CD4-positive, alpha-beta T cell treated with Interleukin-10 for 1 hour (primary cell): ENCODE results near the gene CA5B.
A peak's percentile ranks its signal among the peaks of the same experiment; 100 is the strongest.
"Not testable (repeated sequence)": the region's sequence is repeated elsewhere in the genome, so short reads cannot be mapped to it uniquely, and the experiment has no call there.

Experiments used
- DNase-seq: peaks from one replicate; pipeline ENCODE4 v3.0.0-alpha.2; 2020

Gene CA5B, protein sequence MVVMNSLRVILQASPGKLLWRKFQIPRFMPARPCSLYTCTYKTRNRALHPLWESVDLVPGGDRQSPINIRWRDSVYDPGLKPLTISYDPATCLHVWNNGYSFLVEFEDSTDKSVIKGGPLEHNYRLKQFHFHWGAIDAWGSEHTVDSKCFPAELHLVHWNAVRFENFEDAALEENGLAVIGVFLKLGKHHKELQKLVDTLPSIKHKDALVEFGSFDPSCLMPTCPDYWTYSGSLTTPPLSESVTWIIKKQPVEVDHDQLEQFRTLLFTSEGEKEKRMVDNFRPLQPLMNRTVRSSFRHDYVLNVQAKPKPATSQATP

DNA sequence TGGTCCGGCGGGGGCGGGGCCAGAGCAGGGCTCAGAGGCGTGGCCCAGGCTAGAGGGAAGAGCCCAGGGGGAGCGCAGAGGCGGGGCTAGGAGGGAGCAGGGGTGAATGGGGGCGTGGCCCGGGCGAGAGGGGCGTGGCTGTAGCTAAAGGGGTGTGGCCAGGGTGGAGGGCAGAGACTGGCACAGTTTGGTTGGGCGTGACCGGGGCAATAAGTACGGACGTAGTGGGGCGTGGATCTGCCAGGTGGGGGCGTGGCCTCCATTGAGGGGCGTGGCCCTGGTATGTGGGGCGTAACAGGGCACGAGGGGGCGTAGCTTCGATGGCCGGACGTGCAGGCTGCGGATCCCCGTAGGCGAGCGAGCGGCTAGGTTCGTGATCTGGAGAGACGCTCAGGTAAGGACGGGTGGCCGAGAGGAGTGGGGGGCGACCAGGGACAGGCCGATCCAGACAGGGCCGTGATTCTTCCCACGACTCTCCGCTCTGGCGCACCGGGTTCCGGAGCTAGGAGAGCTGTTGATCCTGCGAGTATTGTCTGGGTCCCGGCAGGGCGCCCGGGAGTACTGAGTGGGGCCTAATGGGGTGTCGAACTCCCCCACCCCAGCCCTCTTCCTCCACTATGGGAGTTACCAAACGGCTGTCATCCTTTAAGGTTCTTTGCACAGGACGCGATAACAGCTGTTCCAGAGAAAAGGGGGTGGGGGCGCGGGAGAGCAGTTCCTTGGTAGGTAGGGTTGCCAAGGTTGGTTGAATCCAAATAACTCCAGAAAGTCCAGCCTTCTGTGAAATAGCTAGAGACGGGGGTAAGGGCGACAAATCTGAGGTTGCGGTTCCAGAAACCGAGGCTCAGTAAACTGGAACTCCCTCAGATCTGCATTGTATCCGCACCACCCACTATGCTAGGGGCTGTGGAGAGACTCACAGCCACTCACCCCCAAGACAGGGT, at the start of gene CA5B:
CA5B (plus strand) TSS at position 312 of the 944 bp plus-strand sequence. CDS start 11,754 bp downstream, outside the sequence.
- peak; percentile 97 for DNase-seq

DNA sequence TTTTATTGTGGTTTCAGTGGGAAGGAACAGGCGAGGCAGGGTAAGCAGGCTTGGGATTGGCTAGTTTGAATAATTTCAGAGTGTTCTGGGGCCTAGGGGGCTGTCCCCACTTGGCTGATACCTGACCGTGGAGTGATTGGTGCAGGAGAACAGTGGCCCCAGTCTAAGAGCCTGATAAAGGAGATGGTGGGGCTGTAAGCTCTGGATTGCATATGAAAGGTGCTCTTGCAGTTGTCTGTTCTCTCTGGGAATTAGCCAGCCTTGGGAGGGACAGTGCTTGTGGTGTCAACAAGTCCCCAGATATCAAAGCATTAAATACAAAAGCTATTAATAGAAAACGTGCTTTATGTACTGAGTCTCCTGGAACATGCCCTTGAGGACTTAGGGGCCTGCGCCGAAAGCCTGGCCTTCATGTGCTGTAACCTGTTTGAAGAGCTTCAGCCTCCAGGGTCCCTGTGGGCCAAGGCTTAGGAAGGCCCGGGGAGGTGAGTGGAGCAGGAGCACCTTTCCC, 43.1 kb upstream of the CA5B start:
- no peak for DNase-seq

DNA sequence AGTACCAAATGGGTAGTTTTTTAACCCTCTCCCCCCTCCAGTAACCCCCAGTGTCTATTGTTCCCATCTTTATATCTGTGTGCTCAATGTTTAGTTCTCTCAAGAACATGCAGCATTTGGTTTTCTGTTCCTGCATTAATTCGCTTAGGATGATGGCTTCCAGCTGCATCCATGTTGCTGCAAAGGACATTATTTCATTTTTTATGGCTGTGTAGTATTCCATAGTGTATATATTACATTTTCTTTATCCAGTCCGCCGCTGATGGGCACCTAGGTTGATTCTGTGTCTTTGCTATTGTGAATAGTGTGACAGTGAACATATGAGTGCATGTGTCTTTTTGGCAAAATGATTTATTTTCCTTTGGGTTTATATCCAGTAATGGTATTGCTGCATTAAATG, 41.6 kb upstream of the CA5B start:
- no peak for DNase-seq

DNA sequence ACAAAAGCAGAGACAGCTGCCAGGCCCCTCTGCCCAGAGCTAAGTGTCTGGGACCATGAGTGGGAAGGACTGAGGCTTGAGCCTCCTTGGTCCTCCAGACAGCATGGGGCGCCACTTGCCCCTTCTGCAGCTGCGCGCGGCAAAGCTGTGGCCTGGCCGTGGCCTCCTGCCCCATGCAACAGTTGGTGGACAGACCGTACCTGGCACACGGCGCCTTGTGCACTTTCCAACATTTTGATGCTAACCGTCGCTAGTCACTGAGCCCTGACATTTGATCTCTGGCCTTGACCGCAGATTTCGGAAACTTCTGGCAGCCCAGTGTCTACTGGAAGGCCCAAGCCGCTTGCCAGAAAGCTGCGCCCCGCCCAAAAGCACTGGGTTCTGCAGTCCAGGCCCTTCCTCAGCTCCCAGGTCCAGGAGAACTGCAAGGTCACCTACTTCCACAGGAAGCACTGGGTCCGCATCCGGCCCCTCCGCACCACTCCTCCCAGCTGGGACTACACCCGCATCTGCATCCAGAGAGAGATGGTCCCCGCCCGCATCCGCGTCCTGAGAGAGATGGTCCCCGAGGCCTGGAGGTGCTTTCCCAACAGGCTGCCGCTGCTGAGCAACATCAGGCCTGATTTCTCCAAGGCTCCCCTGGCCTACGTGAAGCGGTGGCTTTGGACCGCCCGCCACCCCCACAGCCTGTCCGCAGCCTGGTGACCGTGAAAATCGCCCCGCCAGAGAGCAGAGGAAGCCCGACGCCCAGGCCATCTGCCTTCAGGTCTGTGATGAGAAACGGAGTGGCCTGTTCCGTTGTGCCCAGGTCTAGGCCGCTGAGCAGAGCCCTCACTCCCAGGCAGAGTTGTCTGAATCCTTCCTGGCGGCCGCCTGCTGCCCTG, 35.3 kb upstream of the CA5B start:
- DNase-seq, result no peak

DNA sequence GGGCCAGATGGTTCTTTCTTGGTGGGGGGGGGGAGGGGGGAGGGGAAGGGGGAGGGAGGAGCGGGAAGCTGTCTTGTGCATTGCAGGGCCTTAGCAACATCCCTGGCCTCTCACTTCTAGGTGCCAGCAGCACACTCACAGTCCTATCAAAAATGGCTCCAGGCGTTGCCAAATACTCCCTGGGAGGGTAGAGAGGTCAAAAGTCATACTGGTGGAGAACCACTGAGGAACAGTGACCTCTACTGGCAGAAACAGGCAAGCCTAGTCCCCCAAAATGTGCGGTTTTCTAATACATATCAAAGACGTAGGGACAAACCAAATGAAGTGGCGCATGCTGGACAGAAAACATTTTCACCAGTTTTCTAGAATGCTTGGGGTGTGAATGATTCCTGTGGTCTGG, 34.3 kb upstream of the CA5B start:
- not testable (repeated sequence) for DNase-seq

DNA sequence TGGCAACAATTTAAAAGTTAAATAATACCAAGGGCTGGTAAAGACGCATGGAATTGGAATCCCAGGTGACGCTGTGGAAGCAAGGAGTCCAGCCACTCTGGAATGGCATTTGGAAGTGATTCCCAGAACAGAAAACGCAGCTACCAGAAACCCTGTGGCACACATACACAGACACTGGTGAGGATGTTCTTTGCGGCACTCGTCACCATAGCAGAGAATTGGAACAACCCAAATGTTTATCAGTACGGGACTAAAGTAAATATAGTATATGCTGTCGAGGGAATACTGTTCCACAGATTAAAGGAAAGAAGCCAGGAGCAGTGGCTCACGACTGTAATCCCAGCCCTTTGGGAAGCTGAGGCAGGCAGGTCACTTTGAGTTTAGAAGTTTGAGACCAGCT, 33.8 kb upstream of the CA5B start:
- DNase-seq, result not testable (repeated sequence)

DNA sequence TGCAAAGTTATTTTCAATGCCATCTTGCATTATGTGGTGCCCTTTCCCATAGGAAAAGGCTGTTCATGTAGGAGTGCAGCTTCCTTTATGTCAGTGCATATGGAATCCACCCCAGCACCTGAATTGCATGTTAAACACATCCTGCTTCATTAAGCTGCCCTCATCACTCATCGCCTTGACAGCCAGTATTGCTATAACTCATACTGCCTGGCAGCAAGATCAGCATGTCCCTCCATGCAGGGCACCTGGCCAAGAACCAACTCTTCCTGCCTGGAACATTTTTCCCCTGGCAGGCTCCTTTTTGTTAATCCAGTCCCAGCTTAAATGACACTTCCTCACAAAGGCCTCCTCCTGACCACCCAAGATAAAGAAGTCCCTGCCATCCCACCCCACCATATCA, 23.5 kb upstream of the CA5B start:
- DNase-seq, result no peak

DNA sequence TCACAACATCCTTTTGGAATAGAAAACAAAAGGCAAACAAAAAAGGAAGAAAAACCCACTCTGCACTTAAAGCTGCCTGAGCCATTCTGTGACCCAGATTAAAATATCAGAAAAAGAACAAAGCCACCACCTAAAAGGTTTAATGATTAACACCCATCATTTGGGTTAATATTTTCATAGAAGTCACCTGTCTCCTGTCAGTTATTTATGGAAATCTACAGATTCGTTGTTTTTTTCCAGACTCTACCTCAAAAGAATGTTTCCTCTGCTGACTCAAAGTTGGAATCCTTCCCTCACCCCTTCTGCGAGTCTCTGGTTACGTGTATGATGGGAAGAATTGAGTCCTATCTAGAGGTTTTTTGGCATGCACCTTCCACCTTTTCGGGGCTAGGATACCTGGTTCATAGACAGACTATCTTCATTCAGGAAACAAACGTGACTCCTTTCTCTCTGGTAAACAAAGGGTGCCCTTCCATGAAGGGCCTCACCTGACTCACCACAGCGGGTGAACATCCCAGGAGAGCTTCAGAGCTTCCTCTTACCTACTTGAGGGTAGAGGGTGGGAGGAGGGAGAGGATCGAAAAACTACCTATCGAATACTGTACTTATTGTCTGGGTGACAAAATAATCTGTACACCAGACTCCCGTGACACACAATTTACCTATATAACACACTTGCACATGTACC, 19.6 kb upstream of the CA5B start:
- no peak for DNase-seq

DNA sequence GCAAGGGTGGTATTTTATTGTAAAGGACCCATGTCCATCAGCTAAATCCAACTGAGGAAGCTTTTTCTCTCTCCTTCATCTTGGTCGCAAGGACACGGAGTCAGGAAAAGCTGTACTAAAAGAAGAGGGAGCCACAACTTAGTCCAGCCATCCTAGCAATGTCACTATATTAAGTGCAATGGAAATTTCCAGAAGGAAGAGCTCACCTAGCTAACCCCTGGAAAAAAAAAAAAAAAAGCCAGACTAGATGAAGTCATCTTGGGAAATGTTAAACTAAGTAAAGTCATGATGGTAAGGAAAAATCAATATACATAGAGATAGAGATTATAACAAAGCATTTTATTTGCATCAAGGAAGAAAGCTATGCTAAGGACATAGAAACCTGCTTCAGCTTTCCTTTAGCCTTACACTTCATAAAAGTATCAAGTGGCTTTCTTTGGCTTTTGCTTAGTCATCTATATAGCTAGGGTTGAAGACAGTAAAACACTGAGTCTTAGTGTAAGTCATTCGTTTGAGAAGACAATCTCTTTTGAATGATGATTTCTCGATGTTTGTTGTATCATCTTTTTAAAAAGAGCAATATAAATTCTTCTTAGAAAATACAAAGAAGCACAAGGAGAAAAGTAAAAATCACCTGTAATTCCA, 18.6 kb upstream of the CA5B start:
- DNase-seq, result no peak

DNA sequence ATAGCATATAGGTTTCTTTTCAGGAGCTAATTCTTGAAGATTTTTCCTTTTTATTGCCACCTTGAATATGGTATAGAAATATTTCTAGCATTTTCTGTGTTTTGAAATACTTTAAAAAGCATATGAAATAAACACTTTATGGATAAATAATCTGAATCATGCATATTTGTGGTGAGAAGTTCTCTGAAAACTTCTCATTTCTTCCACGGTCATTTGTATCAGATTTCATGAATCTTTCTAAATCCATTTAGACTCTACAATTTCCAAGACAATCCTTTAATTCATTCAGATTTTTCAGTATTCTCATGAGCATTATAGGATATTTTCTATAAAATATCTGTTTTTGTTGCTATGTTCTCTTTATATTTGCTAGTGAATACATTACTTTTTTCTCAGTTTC, 16.2 kb upstream of the CA5B start:
- no peak for DNase-seq

DNA sequence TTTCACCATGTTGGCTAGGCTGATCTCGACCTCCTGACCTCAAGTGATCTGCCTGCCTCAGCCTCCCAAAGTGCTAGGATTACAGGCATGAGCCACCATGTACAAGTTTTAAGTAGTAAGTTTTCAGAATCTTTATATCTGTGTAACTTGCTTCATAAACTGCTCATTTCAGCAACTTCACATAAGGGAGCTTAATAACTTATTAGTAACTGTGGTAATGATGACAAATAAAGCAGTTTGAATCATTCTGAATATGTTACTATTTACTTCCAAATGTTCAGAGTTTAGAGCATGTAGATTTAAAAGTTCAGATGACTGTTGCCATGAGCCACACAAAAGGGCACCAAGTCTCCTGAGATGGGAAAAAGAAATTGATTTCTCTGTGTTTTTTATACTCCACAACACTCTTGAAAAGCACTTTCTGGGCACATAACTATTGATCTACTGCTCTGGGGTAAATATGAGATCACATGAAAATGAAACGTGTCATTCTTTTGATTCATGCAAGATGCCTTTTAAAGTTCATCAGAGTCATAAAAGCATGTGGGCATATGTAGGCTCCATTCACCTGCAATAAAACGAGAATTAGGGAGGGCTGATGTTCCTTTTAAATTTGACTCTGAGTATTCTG, 14.1 kb upstream of the CA5B start:
- no peak for DNase-seq

DNA sequence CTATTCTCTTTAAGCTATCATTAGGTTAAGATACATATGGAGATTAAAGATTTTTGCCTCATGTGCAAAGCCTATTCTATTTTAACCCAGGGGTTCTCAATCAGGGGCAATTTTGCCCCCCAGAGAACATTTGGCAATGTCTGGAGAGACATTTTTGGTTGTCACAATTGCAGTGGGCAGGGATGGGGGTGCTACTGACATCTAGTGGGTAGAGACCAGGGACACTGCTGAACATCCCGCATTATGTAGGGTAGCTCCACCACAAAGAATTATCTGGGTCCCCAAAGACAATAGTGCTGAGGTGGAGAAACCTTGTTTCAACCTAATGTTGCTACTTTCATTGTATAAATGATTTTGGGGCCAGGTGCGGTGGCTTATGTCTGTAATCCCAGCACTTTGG, 13.2 kb upstream of the CA5B start:
- no peak for DNase-seq

DNA sequence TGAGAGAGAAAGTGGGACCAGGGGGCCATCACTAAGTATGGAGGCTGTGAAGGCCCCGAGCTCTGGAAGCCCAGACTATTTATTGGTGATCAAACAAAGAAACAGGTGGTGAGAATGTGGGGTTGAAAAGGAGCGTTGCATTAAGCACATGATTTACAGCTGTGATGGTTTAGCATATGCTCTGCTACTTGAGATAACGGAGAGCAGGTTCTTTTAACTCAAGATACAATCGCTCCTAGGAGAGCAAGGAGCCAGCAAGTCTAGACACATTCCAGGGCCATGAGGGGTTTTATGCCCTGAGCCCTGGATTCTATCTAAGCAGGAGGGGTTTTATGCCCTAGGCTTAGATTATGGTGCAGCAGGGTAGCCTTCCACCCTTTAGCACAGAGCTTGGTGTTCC, 6.7 kb upstream of the CA5B start:
- DNase-seq, result not testable (repeated sequence)

DNA sequence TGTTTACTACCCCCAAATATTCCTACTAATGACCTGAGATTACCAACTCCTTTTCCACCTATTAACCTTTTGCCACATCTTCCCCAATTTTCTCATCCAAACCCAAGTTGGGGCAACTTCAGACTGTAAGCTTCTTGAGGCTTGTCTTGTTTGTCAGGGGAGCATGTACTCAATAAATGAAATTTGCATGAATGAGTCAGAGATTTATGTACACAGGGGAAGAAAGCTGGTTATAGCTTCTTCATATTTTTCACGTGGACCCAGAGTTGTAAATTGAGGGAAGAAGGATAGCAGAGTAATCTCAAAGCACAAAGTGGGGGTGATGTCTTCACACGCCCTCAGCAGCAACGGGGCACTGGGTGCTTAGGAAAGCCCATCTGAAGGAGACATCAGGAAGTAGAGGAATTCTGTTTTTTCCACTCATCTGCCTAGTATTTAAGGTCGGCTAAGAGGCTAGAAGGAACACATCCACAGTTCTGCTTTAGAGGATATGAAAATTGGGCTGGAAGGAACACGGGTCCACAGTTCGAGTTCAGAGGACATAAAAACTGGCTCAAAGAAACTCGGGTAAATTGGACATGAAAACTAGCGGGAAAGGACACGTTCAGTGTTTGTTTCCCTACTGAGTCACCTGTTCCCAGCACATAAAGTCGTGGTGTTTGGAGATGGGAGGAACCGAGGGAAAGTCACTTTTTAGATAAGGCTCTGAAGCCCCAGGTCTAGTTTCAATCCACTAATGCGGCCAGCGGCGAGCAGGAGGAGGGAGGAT, 696 bp upstream of the CA5B start:
- no peak for DNase-seq

DNA sequence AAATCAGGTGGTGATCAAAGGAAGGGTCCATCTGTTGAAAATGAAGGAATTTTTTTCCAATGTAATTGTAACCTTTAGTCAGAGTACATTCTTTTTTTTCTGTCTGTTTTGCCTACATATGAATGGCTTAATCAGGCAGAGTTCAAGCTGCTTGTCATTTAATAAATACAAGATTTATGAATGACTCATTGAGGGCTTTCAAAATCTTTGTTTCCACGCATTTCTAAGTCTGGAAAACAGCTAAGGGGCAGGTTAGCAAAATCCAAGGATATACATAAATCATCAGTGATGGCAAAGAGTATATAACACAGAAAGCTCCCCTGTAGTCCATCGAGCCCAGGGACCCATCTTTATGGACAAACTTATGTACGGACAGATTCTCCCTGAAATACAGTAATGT, 1.8 kb downstream of the CA5B start:
- DNase-seq, result no peak

DNA sequence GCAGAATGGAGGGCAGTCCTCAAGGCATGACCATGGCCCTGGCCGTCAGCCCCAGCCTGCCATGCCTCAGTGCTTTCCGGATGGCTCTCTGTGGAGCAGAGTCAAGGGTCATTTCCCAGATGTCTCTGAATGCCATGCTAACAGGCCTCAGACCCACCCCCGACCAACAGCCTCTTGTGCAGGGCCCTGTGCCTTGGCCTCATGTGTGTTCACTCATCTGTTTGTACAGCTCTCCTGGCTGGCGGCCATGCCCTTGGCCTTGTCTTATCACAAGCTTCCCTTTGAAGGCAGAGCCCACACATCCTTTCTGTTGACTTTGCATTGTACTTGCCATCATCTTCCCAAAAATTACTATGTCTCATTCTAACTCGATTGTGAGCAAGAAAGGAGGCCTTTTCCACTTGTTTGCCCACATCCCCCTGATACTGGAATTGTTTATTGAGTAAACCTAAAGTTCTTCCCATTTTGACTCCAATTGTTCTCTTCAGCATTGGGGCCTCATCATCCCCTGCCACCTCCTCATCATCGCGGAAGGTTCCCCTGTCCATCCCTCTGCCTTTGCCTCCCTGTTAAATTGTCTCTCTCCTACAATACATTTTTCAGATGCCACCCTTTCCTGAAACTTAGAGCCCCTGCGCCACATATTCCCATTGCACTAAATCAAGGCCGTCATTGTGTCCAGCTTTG, 6.3 kb downstream of the CA5B start:
- DNase-seq, result no peak

DNA sequence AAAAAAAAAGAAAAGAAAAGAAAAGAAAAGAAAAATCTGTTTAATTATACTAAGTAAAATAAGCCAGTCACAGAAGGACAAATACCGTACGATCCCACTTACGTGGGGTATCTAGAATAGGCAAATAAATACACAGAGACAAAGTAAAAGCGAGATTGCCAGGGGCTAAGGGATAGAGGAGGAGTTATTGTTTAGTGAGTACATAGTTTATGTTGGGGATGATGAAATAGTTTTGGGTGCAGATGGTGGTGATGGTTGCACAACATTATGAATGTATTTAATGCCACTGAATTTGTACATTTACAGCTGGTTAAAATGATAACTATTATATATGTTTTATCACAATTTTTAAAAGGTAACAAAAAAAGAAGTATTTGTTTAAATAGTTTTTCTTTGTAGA, 7.1 kb downstream of the CA5B start:
- DNase-seq, result no peak

DNA sequence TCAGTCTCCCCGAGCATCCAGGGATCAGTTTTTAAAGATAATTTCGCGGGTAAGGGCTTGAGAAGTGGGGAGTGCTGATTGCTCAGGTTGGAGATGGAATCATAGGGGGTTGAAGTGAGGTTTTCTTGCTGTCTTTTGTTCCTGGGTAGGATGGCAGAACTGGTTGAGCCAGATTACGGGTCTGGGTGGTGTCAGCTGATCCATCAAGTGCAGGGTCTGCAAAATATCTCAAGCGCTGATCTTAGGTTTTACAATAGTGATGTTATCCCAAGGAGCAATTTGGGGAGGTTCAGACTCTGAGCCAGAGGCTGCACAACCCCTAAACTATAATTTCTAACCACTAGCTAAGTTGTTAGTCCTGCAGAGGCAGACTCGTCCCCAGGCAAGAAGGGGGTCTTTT, 8.6 kb downstream of the CA5B start:
- not testable (repeated sequence) for DNase-seq

DNA sequence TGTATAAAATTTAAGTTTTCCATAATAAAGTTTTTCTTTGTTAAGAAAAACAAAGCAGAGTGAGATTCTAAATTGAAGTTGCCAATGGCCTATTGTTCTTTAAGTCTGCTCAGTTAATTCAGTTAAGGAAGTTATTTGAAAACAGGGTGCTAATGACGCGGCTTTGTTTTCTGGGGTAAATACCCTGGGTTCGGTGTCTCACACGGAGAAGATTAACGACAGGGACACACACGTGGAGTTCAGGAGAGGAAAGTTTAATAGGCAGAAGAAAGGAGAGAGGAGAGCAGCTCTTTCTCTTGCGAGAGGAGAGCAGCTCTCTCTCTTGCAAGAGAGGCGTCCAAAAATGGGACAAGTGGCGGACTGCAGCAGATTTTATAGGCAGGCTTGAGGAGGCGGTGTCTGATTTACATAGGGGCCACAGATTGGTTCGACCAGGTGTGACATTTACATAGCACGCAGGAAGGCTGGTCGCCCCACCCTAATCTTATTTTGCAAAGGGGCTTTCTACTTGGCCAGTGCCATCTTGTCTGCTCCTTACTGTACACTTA, 9.6 kb downstream of the CA5B start:
- DNase-seq, result no peak

DNA sequence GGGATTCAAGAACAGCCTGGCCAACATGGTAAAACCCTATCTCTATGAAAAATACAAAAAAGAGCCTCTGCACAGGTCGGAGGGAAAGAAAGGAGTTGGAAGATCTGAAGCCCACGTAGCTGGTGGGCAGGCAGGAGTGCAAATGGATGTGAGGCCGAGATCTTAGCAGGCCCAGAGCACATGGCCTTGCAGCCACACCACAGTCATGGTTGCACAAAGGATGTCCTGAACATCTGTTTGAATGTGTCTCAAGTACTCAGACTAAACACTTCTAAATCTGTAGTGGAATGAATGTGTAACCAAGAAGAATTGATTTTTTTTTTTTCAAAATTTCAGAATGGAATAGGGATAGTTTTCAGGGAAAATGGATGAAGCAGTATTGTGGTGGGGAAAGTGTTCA, 10.8 kb downstream of the CA5B start:
- DNase-seq, result no peak
